K562 (cell line): ENCODE data around the gene RIMKLB. TPM values are rescaled to one million over a fixed set of nuclear protein-coding genes. Genes with fewer than 3 reads are reported as not detected.

Source experiments
- ATAC-seq: fragments of 200-7000 bp; cut with Tn5 transposase; 3 replicates; pipeline ENCODE4 v1.9.1; 2020; ENCODE audit warnings: moderate library complexity
- BruUV-seq: library from RNA; stranded (reverse); fragments of 400-500 nt; replicated peaks from 2 replicates; lab custom pipeline; 2021; lab: Mats Ljungman, UMichigan
- CTCF ChIA-PET: fragments of 300-600 bp; formaldehyde crosslinking; extraction: SDS; loops from one replicate; lab custom pipeline; 2021; ENCODE audit warnings: low intra/inter-chr PET ratio; lab: Yijun Ruan, JAX
- POLR2A ChIA-PET: fragments of 300-600, 350-650 bp; sonication (Branson Sonifier 250); formaldehyde crosslinking; extraction: SDS; loops from one replicate; lab custom pipeline; 2021; ENCODE audit warnings: antibody characterized with exemption, inconsistent platforms; lab: Yijun Ruan, JAX
- DNase-seq, 4 experiments: peaks; one replicate each; pipeline versions ENCODE4 v3.0.0 to v3.0.0-alpha.2; 2011 to 2018; ENCODE audit warnings: low spot score in 3 of 4, mixed read lengths in 3 of 4; ENCODE audit errors: extremely low read depth in 1 of 4
- FAIRE-seq: peaks from 2 replicates; lab custom pipeline; 2011; peaks lifted over from hg19 to GRCh38; lab: Jason Lieb, UNC
- H2AFZ ChIP-seq: 2 replicates; pipeline ENCODE4 v1.6.0; 2011; ENCODE audit warnings: low read depth, low read length, control low read depth, inconsistent platforms
- H3K27ac ChIP-seq: fragments of 200-600 bp; 3 replicates; pipeline ENCODE4 v1.8.0; 2011; ENCODE audit warnings: low read depth, mild to moderate bottlenecking, control low read depth, inconsistent platforms, low read length, moderate library complexity, mixed read lengths; ENCODE audit errors: extremely low read depth
- H3K27me3 ChIP-seq, 2 experiments: fragments of 300-600 bp in 1 of 2; 2 replicates in 1 of 2; 3 replicates in 1 of 2; pipeline versions ENCODE4 v1.6.0 to v1.8.0; 2011; ENCODE audit warnings: inconsistent platforms in 2 of 2, low read length in 2 of 2, mild to moderate bottlenecking in 1 of 2, mixed read lengths in 1 of 2, moderate library complexity in 1 of 2; ENCODE audit not compliant: control insufficient read depth in 2 of 2, insufficient read depth in 2 of 2
- H3K36me3 ChIP-seq: fragments of 300-600 bp; 3 replicates; pipeline ENCODE4 v1.8.0; 2011; ENCODE audit warnings: mild to moderate bottlenecking, low read length, inconsistent platforms; ENCODE audit not compliant: control insufficient read depth, insufficient read depth
- H3K4me1 ChIP-seq, 2 experiments: fragments of 200-600 bp in 1 of 2; replicated peaks in 1 of 2; 2 replicates in 1 of 2; 3 replicates in 1 of 2; pipeline versions ENCODE4 v1.5.1 to v1.8.0; 2011; ENCODE audit warnings: inconsistent platforms in 2 of 2, low read length in 2 of 2, mild to moderate bottlenecking in 1 of 2, mixed read lengths in 1 of 2, moderate library complexity in 1 of 2; ENCODE audit not compliant: control insufficient read depth in 2 of 2, insufficient read depth in 2 of 2
- H3K4me2 ChIP-seq: 2 replicates; pipeline ENCODE4 v1.6.1; 2011; ENCODE audit warnings: low read length, control low read depth, inconsistent platforms, mixed read lengths; ENCODE audit not compliant: insufficient read depth
- H3K4me3 ChIP-seq: fragments of 200-600 bp; sonication (generic), shearing (Covaris generic); 2 replicates; pipeline ENCODE4 v1.5.1; 2016; ENCODE audit warnings: control low read depth, inconsistent platforms
- H3K79me2 ChIP-seq: fragments of 200-600 bp; 3 replicates; pipeline ENCODE4 v1.8.0; 2011; ENCODE audit warnings: low read length, inconsistent platforms; ENCODE audit not compliant: control insufficient read depth, insufficient read depth
- H3K9ac ChIP-seq, 2 experiments: 2 replicates each; pipeline versions ENCODE4 v1.6.0 to v1.6.1; 2011; ENCODE audit warnings: low read depth in 2 of 2, low read length in 2 of 2, control low read depth in 1 of 2, inconsistent platforms in 1 of 2, mild to moderate bottlenecking in 1 of 2, mixed read lengths in 1 of 2; ENCODE audit not compliant: insufficient read depth in 1 of 2
- H3K9me1 ChIP-seq: one replicate; pipeline ENCODE4 v1.6.0; 2011; ENCODE audit warnings: inconsistent platforms, mild to moderate bottlenecking, low read length, moderate library complexity; ENCODE audit not compliant: control insufficient read depth, insufficient read depth
- H3K9me3 ChIP-seq: replicated peaks from 2 replicates; pipeline ENCODE4 v1.5.1; 2011; ENCODE audit warnings: low read depth, low read length, inconsistent platforms; ENCODE audit not compliant: control insufficient read depth, insufficient read depth
- H4K20me1 ChIP-seq: replicated peaks from 2 replicates; pipeline ENCODE4 v1.6.1; 2011; ENCODE audit warnings: low read length, inconsistent platforms, mixed read lengths; ENCODE audit not compliant: control insufficient read depth, insufficient read depth
- MXD1 ChIP-seq: fragments of 250-450 bp; sonication (Bioruptor Pico); IDR thresholded peaks from 2 replicates; pipeline ENCODE4 v1.8.0; 2021; ENCODE audit warnings: borderline replicate concordance, mild to moderate bottlenecking, moderate library complexity; ENCODE audit not compliant: poor library complexity, severe bottlenecking
- ZBTB43 ChIP-seq: sonication (generic); formaldehyde crosslinking; IDR thresholded peaks from 2 replicates; pipeline ENCODE4 v1.8.0; 2023; ENCODE audit warnings: mild to moderate bottlenecking, missing genetic modification reagents
- ZNF12 ChIP-seq: sonication (generic); formaldehyde crosslinking; IDR thresholded peaks from 2 replicates; pipeline ENCODE4 v1.4.0; 2020; ENCODE audit warnings: mild to moderate bottlenecking, missing genetic modification reagents
- WGBS: fragments of 100-300 bp; shearing (Covaris generic); methylation state at CpG from one replicate; pipeline ENCODE4 v1.1.6; 2016; ENCODE audit warnings: low coverage, mixed read lengths; ENCODE audit not compliant: insufficient coverage; ENCODE audit errors: missing lambda C conversion rate; 5-methylcytosine and 5-hydroxymethylcytosine counted together
- in situ Hi-C: fragments of 300-500 bp; cut with MboI; formaldehyde crosslinking; loops from 4 replicates; pipeline ENCODE4 v1.15.0; 2018; ENCODE audit warnings: inconsistent platforms, mixed read lengths
- intact Hi-C: fragments of 100-400 bp; cut with micrococcal nuclease; formaldehyde crosslinking; loops from 2 replicates; pipeline ENCODE4 v1.14.2; 2022
- polyA plus RNA-seq, 8 experiments: library from polyadenylated mRNA; depleted of rRNA in 4 of 8; stranded (reverse) in 5 of 8; unstranded in 3 of 8; fragments of >200 nt; fragmentation: Nextera tagmentation in 2 of 8; fragmentation: Illumina TruSeq in 1 of 8; extraction: Ambion mirVana in 2 of 8; extraction: Trizol in 1 of 8; gene quantifications; 2 replicates each; pipeline versions ENCODE4 v1.2.1 to v1.2.3, GENCODE V29; 2011 to 2014; ENCODE audit warnings: inconsistent platforms in 1 of 8, missing spikeins in 1 of 8
- total RNA-seq, 7 experiments: library from RNA; depleted of rRNA in 6 of 7; stranded (reverse); fragments of >200 nt in 6 of 7; fragmentation: Illumina TruSeq in 2 of 7; extraction: Trizol in 2 of 7; gene quantifications; 2 replicates each; pipeline versions ENCODE4 v1.2.1 to v1.2.3, GENCODE V29; 2011 to 2021; ENCODE audit warnings: low replicate concordance in 1 of 7

The RIMKLB gene
- total and polyA plus RNA-seq, 9 of the 15 experiments (the other 6 are each of a cell fraction or from before 2014, with no cell fraction given): 6.5 to 22.8 (median 17.2) TPM

GRCh38 chr12:8696442-8697090 lies 1.2 kb upstream of the RIMKLB start:
- H3K36me3 ChIP-seq: peaks cover 13% of the 10 kb centered on the region; the same call in 2 of the 3 replicates
- DNase-seq (peak in 1 of 4 experiments; percentile 15), FAIRE-seq (peak; percentile 29), ATAC-seq (no peak)
- peak overlapping the region; percentile 89 for H2AFZ ChIP-seq
- TF ChIP-seq ZNF12 (CRISPR knock-in tag) (no peak), ZBTB43 (CRISPR knock-in tag) (no peak), MXD1 (CRISPR knock-in tag) (no peak)
- no peaks in the 10 kb centered on the region for H3K27me3 ChIP-seq
- H3K9me3 ChIP-seq: no peaks in the 10 kb centered on the region
- H3K9me1 ChIP-seq: no peaks in the 10 kb centered on the region
- BruUV-seq: TSS peak; percentile 80
- H3K9ac ChIP-seq: peak overlapping the region; percentile 64 to 72; a peak in 3 of 4 replicates
- H3K4me3 ChIP-seq: peak overlapping the region; percentile 87
- 21% methylated on average over 4 of the region's 6 CpGs for WGBS
- ChIA-PET POLR2A (no interaction called here), CTCF (no interaction called here)
- H3K4me1 ChIP-seq: peaks cover 8 to 18% of the 10 kb centered on the region in 2 experiments; a peak in 4 of 5 replicates
- no peaks in the 10 kb centered on the region for H4K20me1 ChIP-seq
- peak overlapping the region; percentile 80 for H3K4me2 ChIP-seq
- in situ Hi-C loops: loop anchor here (5.0 kb wide), 1 partner anchor 106 kb away; no protein-coding TSS in a partner anchor
- H3K79me2 ChIP-seq: peaks cover 36% of the 10 kb centered on the region
- H3K27ac ChIP-seq: no peak overlapping the region
- intact Hi-C loops: no loop called here
